Panc1 (cell line): ENCODE data around the gene ALOX5. TPM values are rescaled to one million over a fixed set of nuclear protein-coding genes. Genes with fewer than 3 reads are reported as not detected.

Source experiments
- ATAC-seq: fragments of 200-7000 bp; cut with Tn5 transposase; 2 replicates; pipeline ENCODE4 v1.9.1; 2020; ENCODE audit warnings: mild to moderate bottlenecking, moderate library complexity
- BruUV-seq: library from RNA; stranded (reverse); fragments of 400-500 nt; replicated peaks from 2 replicates; lab custom pipeline; 2021; lab: Mats Ljungman, UMichigan
- CTCF ChIA-PET: fragments of 300-600 bp; sonication (Branson Sonifier 250); formaldehyde crosslinking; loops from one replicate; lab custom pipeline; 2022; ENCODE audit warnings: antibody characterized with exemption; lab: Charles Lee
- POLR2A ChIA-PET: fragments of 300-600 bp; sonication (Branson Sonifier 250); formaldehyde crosslinking; loops from one replicate; lab custom pipeline; 2022; ENCODE audit warnings: antibody characterized with exemption; lab: Charles Lee
- DNase-seq: peaks from one replicate; pipeline ENCODE4 v3.0.0-alpha.2; 2010; ENCODE audit warnings: low read depth, low spot score
- H3K27ac ChIP-seq: 2 replicates; pipeline ENCODE4 v1.5.1; 2011; ENCODE audit warnings: mild to moderate bottlenecking, low read length, inconsistent platforms
- H3K27me3 ChIP-seq: fragments of 200-500 bp; sonication (Bioruptor generic); 2 replicates; pipeline ENCODE4 v1.6.0; 2014; ENCODE audit warnings: low read length, inconsistent platforms; ENCODE audit not compliant: control insufficient read depth, insufficient read depth
- H3K36me3 ChIP-seq: fragments of 200-500 bp; sonication (Bioruptor generic); 2 replicates; pipeline ENCODE4 v1.5.1; 2014; ENCODE audit warnings: inconsistent platforms, mild to moderate bottlenecking, low read length, moderate library complexity; ENCODE audit not compliant: control insufficient read depth, insufficient read depth
- H3K4me1 ChIP-seq: 2 replicates; pipeline ENCODE4 v1.5.1; 2011; ENCODE audit warnings: inconsistent platforms, mild to moderate bottlenecking, low read length, moderate library complexity; ENCODE audit not compliant: control insufficient read depth, insufficient read depth
- H3K4me3 ChIP-seq, 2 experiments: 2 replicates each; pipeline ENCODE4 v1.5.1; 2011 to 2012; ENCODE audit warnings: low read depth in 2 of 2, low read length in 2 of 2, mild to moderate bottlenecking in 2 of 2, inconsistent platforms in 1 of 2, moderate library complexity in 1 of 2
- H3K9me3 ChIP-seq: fragments of 200-500 bp; sonication (Bioruptor generic); 2 replicates; pipeline ENCODE4 v1.5.1; 2014; ENCODE audit warnings: low read depth, mild to moderate bottlenecking, inconsistent platforms, low read length, moderate library complexity; ENCODE audit not compliant: control insufficient read depth, insufficient read depth
- CTCF ChIP-seq: fragments of 450-650 bp; IDR thresholded peaks from 2 replicates; pipeline ENCODE4 v1.5.1; 2017; ENCODE audit warnings: mild to moderate bottlenecking
- POLR2AphosphoS5 ChIP-seq: IDR thresholded peaks from 2 replicates; pipeline ENCODE4 v1.6.1; 2012; ENCODE audit warnings: mild to moderate bottlenecking, low read depth, low read length, moderate library complexity
- REST ChIP-seq, 2 experiments: IDR thresholded peaks; 2 replicates each; pipeline ENCODE4 v1.6.1; 2011 to 2012; ENCODE audit warnings: low read depth in 2 of 2, control low read depth in 1 of 2, low read length in 1 of 2, mild to moderate bottlenecking in 1 of 2, moderate library complexity in 1 of 2; ENCODE audit not compliant: insufficient read depth in 1 of 2
- SIN3A ChIP-seq: IDR thresholded peaks from 2 replicates; pipeline ENCODE4 v1.6.1; 2012; ENCODE audit warnings: low read depth, mild to moderate bottlenecking, low read length, moderate library complexity, borderline replicate concordance; ENCODE audit not compliant: insufficient read depth
- TCF7L2 ChIP-seq: IDR thresholded peaks from 2 replicates; pipeline ENCODE4 v1.6.1; 2011; ENCODE audit warnings: mild to moderate bottlenecking, low read depth, low read length, inconsistent platforms
- in situ Hi-C: cut with HindIII; loops from 2 replicates; pipeline ENCODE4 v1.10.0; 2016; ENCODE audit warnings: low sequenced_read_pairs, low pct_unique_long_range_greater_than_20kb
- intact Hi-C: fragments of 100-400 bp; cut with micrococcal nuclease; formaldehyde crosslinking; loops from one replicate; pipeline ENCODE4 v1.10.0; 2022; ENCODE audit not compliant: unreplicated experiment
- total RNA-seq: library from RNA; stranded (reverse); gene quantifications from one replicate; pipeline ENCODE4 v1.2.1, GENCODE V29; 2021; ENCODE audit not compliant: unreplicated experiment

ALOX5 gene
- total RNA-seq, 1 experiment from 2014 or later, result 0.82 TPM

GRCh38 chr10:45470098-45471012 lies 96.3 kb downstream of the ALOX5 start:
- ATAC-seq, result peak; percentile 94

GRCh38 chr10:45471059-45471458 lies 97.0 kb downstream of the ALOX5 start:
- ChIA-PET POLR2A (no interaction called here), CTCF (no interaction called here)
- intact Hi-C loops (no loop called here), in situ Hi-C loops (no loop called here)
- Histone ChIP-seq H3K9me3 (no peaks in the 10 kb centered on the region), H3K27ac (peak overlapping the region; percentile 99), H3K36me3 (no peaks in the 10 kb centered on the region), H3K4me3 (no peak overlapping the region), H3K27me3 (no peaks in the 10 kb centered on the region), H3K4me1 (peaks cover 71% of the 10 kb centered on the region)
- TF ChIP-seq CTCF (no peak), POLR2AphosphoS5 (no peak), REST (IDR thresholded peaks at IDR 0.05; ENCODE audit: insufficient read depth in 1 of 2, low read depth in 2 of 2, low read length in 1 of 2) (no peak), TCF7L2 (no peak)
- DNase-seq, result no peak
- BruUV-seq, result no TSS peak
- ATAC-seq, result peak; percentile 28

More at GRCh38 chr10:45470098-45471012, 96.3 kb downstream of the ALOX5 start:
- Histone ChIP-seq H3K4me3 (0 out of 4 replicates have a peak overlapping the region, but pooled peaks of 1 of the 2 experiments have one; percentile 3), H3K27ac (peak overlapping the region; percentile 99), H3K36me3 (no peaks in the 10 kb centered on the region), H3K9me3 (no peaks in the 10 kb centered on the region), H3K27me3 (no peaks in the 10 kb centered on the region), H3K4me1 (peaks cover 78% of the 10 kb centered on the region)
- CTCF ChIA-PET, result no interaction called here
- no peak for TF ChIP-seq SIN3A
- TF ChIP-seq TCF7L2, result peak; percentile 88
- TF ChIP-seq POLR2AphosphoS5, result peak; percentile 82
- peak in 1 of 2 experiments; percentile 32; a peak in 1 of 4 replicates for TF ChIP-seq REST (IDR thresholded peaks at IDR 0.05; ENCODE audit: insufficient read depth in 1 of 2, low read depth in 2 of 2, low read length in 1 of 2)
- intact Hi-C loops (no loop called here), in situ Hi-C loops (no loop called here)
- no TSS peak for BruUV-seq
- POLR2A ChIA-PET, result no interaction called here
- no peak for DNase-seq
